H1 (cell line): ENCODE data around the gene KLHL10. TPM values are rescaled to one million over a fixed set of nuclear protein-coding genes. Genes with fewer than 3 reads are reported as not detected.

Experiments
- CBX8 ChIP-seq: fragments of 300-800, 300-1000 bp; sonication (generic); IDR thresholded peaks from 2 replicates; pipeline ENCODE4 v1.7.1; 2016; ENCODE audit warnings: low read depth, low read length, borderline replicate concordance
- NRF1 ChIP-seq: IDR thresholded peaks from 2 replicates; pipeline ENCODE4 v1.6.1; 2011; ENCODE audit warnings: mild to moderate bottlenecking, low read depth, low read length, improper control_type of control experiment
- SRF ChIP-seq: IDR thresholded peaks from 2 replicates; pipeline ENCODE4 v1.6.1; 2011; ENCODE audit warnings: mild to moderate bottlenecking, low read depth, low read length, moderate library complexity
- TEAD4 ChIP-seq: IDR thresholded peaks from 2 replicates; pipeline ENCODE4 v1.6.1; 2012; ENCODE audit warnings: low read depth, low read length, inconsistent platforms, mixed read lengths
- polyA plus RNA-seq, 7 experiments: library from polyadenylated mRNA; depleted of rRNA in 3 of 7; stranded (reverse) in 5 of 7; unstranded in 2 of 7; fragments of >200 nt in 5 of 7; fragments of 200-250 nt in 2 of 7; gene quantifications; 1 replicate in 5 of 7; 2 replicates in 1 of 7; 4 replicates in 1 of 7; pipeline versions ENCODE4 v1.2.1 to v1.2.3, GENCODE V29; 2011 to 2013; ENCODE audit warnings: missing spikeins in 2 of 7, mixed read lengths in 2 of 7
- total RNA-seq: library from RNA; stranded (reverse); fragmentation: NEBNext Ultra II Directional; extraction: Animal tissue kit (Norgen Biotek cat#: 25700); gene quantifications from 2 replicates; pipeline ENCODE4 v1.2.1, GENCODE V29; 2021

The KLHL10 gene
- total and polyA plus RNA-seq, 2 of the 8 experiments (the other 6 are each of a cell fraction or from before 2014, with no cell fraction given): 0.19 to 0.26 TPM

DNA sequence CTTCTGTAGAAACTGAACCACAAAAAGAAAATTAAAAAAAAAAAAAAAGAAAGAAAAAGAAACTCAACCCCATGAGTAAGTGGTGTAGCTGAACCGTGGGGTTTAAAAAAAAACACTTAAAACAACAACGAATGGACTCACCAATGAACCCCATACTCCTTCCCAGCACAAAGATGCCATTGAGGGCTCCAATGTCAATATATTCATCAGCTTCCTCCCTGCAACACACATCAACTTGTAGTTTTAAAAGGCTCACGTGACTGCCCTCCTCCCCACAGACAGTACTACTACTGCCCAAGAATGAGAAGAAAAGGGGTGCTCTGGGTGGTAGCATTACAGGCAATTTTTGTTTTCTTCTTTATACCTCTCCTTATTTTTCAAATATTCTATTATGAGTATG, 30.9 kb downstream of the KLHL10 start (continued):
- TF ChIP-seq CBX8 (no peak), TEAD4 (no peak), NRF1 (no peak), SRF (no peak)
